DND-41 (cell line): ENCODE measurements around the gene LMAN1.

ENCODE experiments used
- ATAC-seq: fragments of 200-7000 bp; cut with Tn5 transposase; 3 replicates; pipeline ENCODE4 v1.9.1; 2021; ENCODE audit warnings: low read depth; ENCODE audit not compliant: insufficient read depth
- DNase-seq: peaks from one replicate; pipeline ENCODE4 v3.0.0-alpha.2; 2020
- H2AFZ ChIP-seq: 2 replicates; pipeline ENCODE4 v1.6.0; 2012; ENCODE audit warnings: low read depth, low read length
- H3K27ac ChIP-seq: 2 replicates; pipeline ENCODE4 v1.5.1; 2012; ENCODE audit warnings: low read length, inconsistent platforms
- H3K27me3 ChIP-seq: fragments of 200-600 bp; sonication (generic); 2 replicates; pipeline ENCODE4 v1.6.0; 2012; ENCODE audit warnings: low read length, mild to moderate bottlenecking, inconsistent platforms; ENCODE audit not compliant: insufficient read depth, poor library complexity
- H3K36me3 ChIP-seq: 2 replicates; pipeline ENCODE4 v1.5.1; 2012; ENCODE audit warnings: low read length, inconsistent platforms; ENCODE audit not compliant: insufficient read depth
- H3K4me1 ChIP-seq: 2 replicates; pipeline ENCODE4 v1.5.1; 2012; ENCODE audit warnings: mild to moderate bottlenecking, low read length; ENCODE audit not compliant: insufficient read depth
- H3K4me2 ChIP-seq: 2 replicates; pipeline ENCODE4 v1.6.0; 2012; ENCODE audit warnings: mild to moderate bottlenecking, moderate library complexity, low read length, inconsistent platforms; ENCODE audit not compliant: insufficient read depth
- H3K4me3 ChIP-seq, 2 experiments: fragments of 200-600 bp in 1 of 2; shearing (Covaris generic) in 1 of 2; 2 replicates each; pipeline ENCODE4 v1.5.1; 2012 to 2016; ENCODE audit warnings: inconsistent platforms in 2 of 2, low read length in 2 of 2, mild to moderate bottlenecking in 2 of 2, low read depth in 1 of 2, moderate library complexity in 1 of 2
- H3K79me2 ChIP-seq: 2 replicates; pipeline ENCODE4 v1.6.0; 2012; ENCODE audit warnings: low read length, inconsistent platforms; ENCODE audit not compliant: insufficient read depth
- H3K9ac ChIP-seq: 2 replicates; pipeline ENCODE4 v1.6.0; 2012; ENCODE audit warnings: low read depth, mild to moderate bottlenecking, inconsistent platforms, low read length, moderate library complexity
- H3K9me3 ChIP-seq: 2 replicates; pipeline ENCODE4 v1.5.1; 2012; ENCODE audit warnings: low read length, moderate library complexity, mild to moderate bottlenecking, inconsistent platforms; ENCODE audit not compliant: insufficient read depth, severe bottlenecking
- H4K20me1 ChIP-seq: 2 replicates; pipeline ENCODE4 v1.6.0; 2012; ENCODE audit warnings: low read length; ENCODE audit not compliant: insufficient read depth
- EZH2 ChIP-seq: IDR thresholded peaks from 3 replicates; pipeline ENCODE4 v1.6.1; 2012; ENCODE audit warnings: borderline replicate concordance, low read depth, mild to moderate bottlenecking, moderate library complexity, low read length, inconsistent platforms; ENCODE audit not compliant: severe bottlenecking
- TF ChIP-seq, protein P1 (sequence below): IDR thresholded peaks from 2 replicates; pipeline ENCODE4 v1.5.1; 2012; ENCODE audit warnings: borderline replicate concordance, low read length, moderate library complexity, mild to moderate bottlenecking; ENCODE audit not compliant: poor library complexity, severe bottlenecking; ENCODE audit errors: extremely low read depth

The LMAN1 gene

DNA sequence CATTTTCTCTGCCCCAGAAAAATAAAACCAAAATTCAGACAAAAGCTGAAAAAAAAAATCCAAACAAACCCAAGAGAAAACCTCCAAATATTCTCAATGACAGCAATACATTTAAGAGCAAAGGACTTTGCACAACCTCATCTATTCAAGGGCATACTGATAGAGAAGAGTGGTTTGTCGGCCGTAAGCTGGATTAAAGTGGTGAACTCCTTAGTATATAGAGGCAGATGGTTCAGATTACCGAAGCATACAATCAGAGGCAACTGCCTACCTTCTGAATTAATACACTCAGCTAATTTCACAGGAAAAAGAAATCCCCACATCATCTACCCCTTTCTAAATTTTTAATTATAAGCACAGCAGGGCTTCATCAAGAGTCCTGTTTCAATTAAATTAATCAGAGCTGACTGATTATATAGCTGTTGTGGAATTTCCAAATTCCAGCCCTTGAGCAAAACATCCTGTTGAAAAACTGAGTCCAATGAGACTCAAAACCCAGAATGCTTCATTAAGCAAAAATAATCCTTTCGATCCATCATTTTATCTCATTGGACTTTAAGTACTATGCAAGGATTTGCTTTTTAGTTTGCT is 40.5 kb downstream of the LMAN1 start, which contains the start of gene CPLX4:
Gene CPLX4 (minus strand): TSS at position 190 of the 591 bp plus-strand sequence. CDS start 187 bp downstream, at position 3.
- DNase-seq = no peak
- TF ChIP-seq, protein P1, sequence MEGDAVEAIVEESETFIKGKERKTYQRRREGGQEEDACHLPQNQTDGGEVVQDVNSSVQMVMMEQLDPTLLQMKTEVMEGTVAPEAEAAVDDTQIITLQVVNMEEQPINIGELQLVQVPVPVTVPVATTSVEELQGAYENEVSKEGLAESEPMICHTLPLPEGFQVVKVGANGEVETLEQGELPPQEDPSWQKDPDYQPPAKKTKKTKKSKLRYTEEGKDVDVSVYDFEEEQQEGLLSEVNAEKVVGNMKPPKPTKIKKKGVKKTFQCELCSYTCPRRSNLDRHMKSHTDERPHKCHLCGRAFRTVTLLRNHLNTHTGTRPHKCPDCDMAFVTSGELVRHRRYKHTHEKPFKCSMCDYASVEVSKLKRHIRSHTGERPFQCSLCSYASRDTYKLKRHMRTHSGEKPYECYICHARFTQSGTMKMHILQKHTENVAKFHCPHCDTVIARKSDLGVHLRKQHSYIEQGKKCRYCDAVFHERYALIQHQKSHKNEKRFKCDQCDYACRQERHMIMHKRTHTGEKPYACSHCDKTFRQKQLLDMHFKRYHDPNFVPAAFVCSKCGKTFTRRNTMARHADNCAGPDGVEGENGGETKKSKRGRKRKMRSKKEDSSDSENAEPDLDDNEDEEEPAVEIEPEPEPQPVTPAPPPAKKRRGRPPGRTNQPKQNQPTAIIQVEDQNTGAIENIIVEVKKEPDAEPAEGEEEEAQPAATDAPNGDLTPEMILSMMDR = no peak
- TF ChIP-seq EZH2 = no peak
- no peaks in the 10 kb centered on the region for H3K9me3 ChIP-seq
- H3K9ac ChIP-seq = no peak within 1 kb of the TSS
- H3K4me3 ChIP-seq = no peak within 1 kb of the TSS
- no peaks in the 10 kb centered on the region for H3K27me3 ChIP-seq
- no peaks in the 10 kb centered on the region for H3K36me3 ChIP-seq
- H2AFZ ChIP-seq = no peak within 1 kb of the TSS
- no peak for ATAC-seq
- no peaks in the 10 kb centered on the region for H3K4me1 ChIP-seq
- no peaks in the 10 kb centered on the region for H3K79me2 ChIP-seq
- H3K4me2 ChIP-seq = no peak within 1 kb of the TSS
- H4K20me1 ChIP-seq = no peaks in the 10 kb centered on the region
- H3K27ac ChIP-seq = no peak within 1 kb of the TSS

- H3K27me3 ChIP-seq = peaks cover 10% of the 10 kb centered on the region
- no peak for DNase-seq
- no peaks in the 10 kb centered on the region for H3K79me2 ChIP-seq
- no peaks in the 10 kb centered on the region for H3K36me3 ChIP-seq
- H3K27ac ChIP-seq = no peak overlapping the region
- no peak overlapping the region for H2AFZ ChIP-seq
- TF ChIP-seq, protein P1 = no peak
- no peak for TF ChIP-seq EZH2
- H3K4me1 ChIP-seq = no peaks in the 10 kb centered on the region
- no peaks in the 10 kb centered on the region for H4K20me1 ChIP-seq
- no peak overlapping the region for H3K9ac ChIP-seq
- H3K9me3 ChIP-seq = no peaks in the 10 kb centered on the region
- ATAC-seq = no peak
- no peak overlapping the region for H3K4me3 ChIP-seq
- no peak overlapping the region for H3K4me2 ChIP-seq
Observed at GRCh38 chr18:59311631-59312030, 47.4 kb downstream of the LMAN1 start.

GRCh38 chr18:59308938-59309260 is 50.2 kb downstream of the LMAN1 start:
- Histone ChIP-seq H3K4me2 (no peak overlapping the region), H3K4me1 (no peaks in the 10 kb centered on the region), H4K20me1 (no peaks in the 10 kb centered on the region), H3K36me3 (no peaks in the 10 kb centered on the region), H3K9me3 (no peaks in the 10 kb centered on the region), H3K27ac (no peak overlapping the region), H3K9ac (no peak overlapping the region), H2AFZ (no peak overlapping the region), H3K27me3 (peaks cover 15% of the 10 kb centered on the region), H3K79me2 (no peaks in the 10 kb centered on the region), H3K4me3 (no peak overlapping the region)
- TF ChIP-seq EZH2 = no peak
- TF ChIP-seq, protein P1 = no peak
- DNase-seq (no peak), ATAC-seq (no peak)
